GM12878 (cell line): Measurements from ENCODE around the gene CAB39. TPM values are rescaled to one million over a fixed set of nuclear protein-coding genes. Genes with fewer than 3 reads are reported as not detected.

Source experiments
- ATAC-seq: fragments of 200-7000 bp; cut with Tn5 transposase; 3 replicates; pipeline ENCODE4 v1.9.1; 2020; ENCODE audit warnings: mild to moderate bottlenecking, moderate library complexity
- BruUV-seq: library from RNA; stranded (reverse); fragments of 400-500 nt; replicated peaks from 2 replicates; lab custom pipeline; 2021; lab: Mats Ljungman, UMichigan
- CTCF ChIA-PET: fragments of 300-600 bp; sonication (Branson Sonifier 250); formaldehyde crosslinking; extraction: SDS; loops from one replicate; lab custom pipeline; 2021; ENCODE audit warnings: inconsistent platforms; lab: Yijun Ruan, JAX
- POLR2A ChIA-PET: fragments of 350-600 bp; formaldehyde crosslinking; extraction: SDS; loops from one replicate; lab custom pipeline; 2021; ENCODE audit warnings: inconsistent platforms; lab: Charles Lee
- RAD21 ChIA-PET: fragments of 300-600 bp; sonication (Branson Sonifier 250); formaldehyde crosslinking; loops from one replicate; lab custom pipeline; 2023; ENCODE audit warnings: antibody characterized with exemption; ENCODE audit not compliant: unreplicated experiment; lab: Charles Lee
- SMC1A ChIA-PET: fragments of 300-600 bp; sonication (Branson Sonifier 250); formaldehyde crosslinking; loops from one replicate; lab custom pipeline; 2023; ENCODE audit not compliant: unreplicated experiment, uncharacterized antibody; lab: Charles Lee
- DNase-seq: peaks from one replicate; pipeline ENCODE4 v3.0.0-alpha.2; 2011; ENCODE audit warnings: low read depth, low spot score
- FAIRE-seq: peaks from 3 replicates; lab custom pipeline; 2011; peaks lifted over from hg19 to GRCh38; lab: Jason Lieb, UNC
- H2AFZ ChIP-seq: 2 replicates; pipeline ENCODE4 v1.6.0; 2011; ENCODE audit warnings: low read depth, low read length, control low read depth; ENCODE audit not compliant: control insufficient read depth
- H3K27ac ChIP-seq: 2 replicates; pipeline ENCODE4 v1.5.1; 2011; ENCODE audit warnings: control low read depth; ENCODE audit not compliant: control insufficient read depth, insufficient read depth
- H3K27me3 ChIP-seq, 2 experiments: replicated peaks in 1 of 2; 2 replicates each; pipeline versions ENCODE4 v1.6.0 to v1.6.1; 2011; ENCODE audit warnings: low read length in 1 of 2; ENCODE audit not compliant: control insufficient read depth in 2 of 2, insufficient read depth in 2 of 2
- H3K36me3 ChIP-seq, 2 experiments: 2 replicates each; pipeline ENCODE4 v1.5.1; 2011; ENCODE audit warnings: low read length in 1 of 2; ENCODE audit not compliant: control insufficient read depth in 2 of 2, insufficient read depth in 2 of 2
- H3K4me1 ChIP-seq: 2 replicates; pipeline ENCODE4 v1.6.1; 2011; ENCODE audit warnings: mild to moderate bottlenecking, low read length, moderate library complexity, mixed read lengths; ENCODE audit not compliant: control insufficient read depth, insufficient read depth
- H3K4me2 ChIP-seq: 2 replicates; pipeline ENCODE4 v1.6.0; 2011; ENCODE audit warnings: control low read depth; ENCODE audit not compliant: control insufficient read depth, insufficient read depth
- H3K4me3 ChIP-seq: fragments of 200-600 bp; sonication (generic); 2 replicates; pipeline ENCODE4 v1.5.1; 2016
- H3K79me2 ChIP-seq: 2 replicates; pipeline ENCODE4 v1.6.0; 2011; ENCODE audit warnings: low read length; ENCODE audit not compliant: control insufficient read depth, insufficient read depth
- H3K9ac ChIP-seq: 2 replicates; pipeline ENCODE4 v1.8.0; 2011; ENCODE audit warnings: low read length, control low read depth, mixed read lengths; ENCODE audit not compliant: control insufficient read depth, insufficient read depth
- H3K9me3 ChIP-seq: replicated peaks from 3 replicates; pipeline ENCODE4 v1.5.1; 2011; ENCODE audit warnings: mild to moderate bottlenecking, low read length; ENCODE audit not compliant: control insufficient read depth, insufficient read depth
- H4K20me1 ChIP-seq: 2 replicates; pipeline ENCODE4 v1.6.0; 2011; ENCODE audit not compliant: control insufficient read depth, insufficient read depth
- BHLHE40 ChIP-seq, 2 experiments: fragments of 450-650 bp in 1 of 2; IDR thresholded peaks; 2 replicates each; pipeline ENCODE4 v1.6.1; 2011 to 2017; ENCODE audit warnings: low read depth in 2 of 2, borderline replicate concordance in 1 of 2, improper control_type of control experiment in 1 of 2, low read length in 1 of 2, mild to moderate bottlenecking in 1 of 2
- BMI1 ChIP-seq: fragments of 450-650 bp; IDR thresholded peaks from 2 replicates; pipeline ENCODE4 v1.6.1; 2016; ENCODE audit warnings: mild to moderate bottlenecking, moderate library complexity, borderline replicate concordance
- EED ChIP-seq: sonication (generic); IDR thresholded peaks from 2 replicates; pipeline ENCODE4 v1.6.1; 2016; ENCODE audit warnings: antibody characterized with exemption, low read depth
- EP300 ChIP-seq, 2 experiments: fragments of 150-350 bp in 1 of 2; IDR thresholded peaks; 2 replicates each; pipeline ENCODE4 v1.6.1; 2011 to 2012; ENCODE audit warnings: low read depth in 2 of 2, low read length in 2 of 2, borderline replicate concordance in 1 of 2, improper control_type of control experiment in 1 of 2, inconsistent platforms in 1 of 2; ENCODE audit not compliant: control insufficient read depth in 1 of 2
- HDAC6 ChIP-seq: fragments of 200-600 bp; sonication (generic); IDR thresholded peaks from one replicate; pipeline ENCODE4 v1.8.0; 2017; ENCODE audit warnings: antibody characterized with exemption; ENCODE audit not compliant: unreplicated experiment
- RAD21 ChIP-seq: IDR thresholded peaks from 2 replicates; pipeline ENCODE4 v1.6.1; 2011; ENCODE audit warnings: mild to moderate bottlenecking, low read depth, low read length, moderate library complexity; ENCODE audit not compliant: insufficient read depth
- RAD51 ChIP-seq: fragments of 450-650 bp; IDR thresholded peaks from 2 replicates; pipeline ENCODE4 v1.6.1; 2016; ENCODE audit warnings: moderate library complexity, mild to moderate bottlenecking, inconsistent platforms
- RELA ChIP-seq: fragments of 450-650 bp; IDR thresholded peaks from 2 replicates; pipeline ENCODE4 v1.8.0; 2014; ENCODE audit warnings: borderline replicate concordance; ENCODE audit not compliant: partially characterized antibody
- SIX5 ChIP-seq: IDR thresholded peaks from 2 replicates; pipeline ENCODE4 v1.6.1; 2011; ENCODE audit warnings: mild to moderate bottlenecking, low read depth, low read length, moderate library complexity; ENCODE audit not compliant: severe bottlenecking
- SP1 ChIP-seq: IDR thresholded peaks from one replicate; pipeline ENCODE4 v1.6.1; 2011; ENCODE audit warnings: low read depth, low read length
- SUPT20H ChIP-seq: IDR thresholded peaks from 2 replicates; pipeline ENCODE4 v1.6.1; 2011; ENCODE audit warnings: low read depth, mild to moderate bottlenecking, low read length, moderate library complexity, borderline replicate concordance; ENCODE audit not compliant: control insufficient read depth
- TCF3 ChIP-seq: IDR thresholded peaks from 2 replicates; pipeline ENCODE4 v1.6.1; 2012; ENCODE audit warnings: low read depth, mild to moderate bottlenecking, low read length, borderline replicate concordance; ENCODE audit not compliant: insufficient read depth
- WGBS: methylation state at CpG from one replicate; pipeline ENCODE4 v1.1.6; 2016; ENCODE audit warnings: low lambda C conversion rate; ENCODE audit not compliant: insufficient replicate concordance, insufficient coverage; ENCODE audit errors: missing lambda C conversion rate; 5-methylcytosine and 5-hydroxymethylcytosine counted together
- in situ Hi-C: fragments of 300-500 bp; cut with MboI; formaldehyde crosslinking; loops from 9 replicates; pipeline ENCODE4 v1.14.3; 2018; ENCODE audit warnings: mixed read lengths
- intact Hi-C: fragments of 100-400 bp; cut with micrococcal nuclease; formaldehyde crosslinking; loops from one replicate; pipeline ENCODE4 v1.14.2; 2022; ENCODE audit not compliant: unreplicated experiment
- polyA plus RNA-seq, 11 experiments: library from polyadenylated mRNA; depleted of rRNA in 4 of 11; unstranded in 6 of 11; stranded (reverse) in 5 of 11; fragments of >200 nt; fragmentation: Nextera tagmentation in 4 of 11; fragmentation: Illumina TruSeq in 1 of 11; extraction: Ambion mirVana in 4 of 11; extraction: Trizol in 1 of 11; gene quantifications; 1 replicate in 1 of 11; 2 replicates in 10 of 11; pipeline versions ENCODE4 v1.2.1 to v1.2.3, GENCODE V29; 2011 to 2016; ENCODE audit warnings: inconsistent platforms in 2 of 11, missing spikeins in 2 of 11, low read depth in 1 of 11
- total RNA-seq, 4 experiments: library from RNA; depleted of rRNA in 3 of 4; stranded (reverse); fragments of >200 nt in 3 of 4; fragmentation: Illumina TruSeq in 1 of 4; extraction: Trizol in 1 of 4; gene quantifications; 2 replicates each; pipeline versions ENCODE4 v1.2.1 to v1.2.3, GENCODE V29; 2013 to 2021
- TF ChIP-seq, protein P1 (sequence below): fragments of 450-650 bp; IDR thresholded peaks from 2 replicates; pipeline ENCODE4 v1.6.1; 2014; ENCODE audit warnings: mild to moderate bottlenecking
- TF ChIP-seq, protein P2 (sequence below): IDR thresholded peaks from 2 replicates; pipeline ENCODE4 v1.6.1; 2011; ENCODE audit warnings: mild to moderate bottlenecking, low read depth, low read length, moderate library complexity; ENCODE audit not compliant: insufficient replicate concordance

Gene CAB39
- total and polyA plus RNA-seq, 10 of the 15 experiments (the other 5 are each of a cell fraction or from before 2014, with no cell fraction given): 13.3 to 129 (median 62.9) TPM

DNA sequence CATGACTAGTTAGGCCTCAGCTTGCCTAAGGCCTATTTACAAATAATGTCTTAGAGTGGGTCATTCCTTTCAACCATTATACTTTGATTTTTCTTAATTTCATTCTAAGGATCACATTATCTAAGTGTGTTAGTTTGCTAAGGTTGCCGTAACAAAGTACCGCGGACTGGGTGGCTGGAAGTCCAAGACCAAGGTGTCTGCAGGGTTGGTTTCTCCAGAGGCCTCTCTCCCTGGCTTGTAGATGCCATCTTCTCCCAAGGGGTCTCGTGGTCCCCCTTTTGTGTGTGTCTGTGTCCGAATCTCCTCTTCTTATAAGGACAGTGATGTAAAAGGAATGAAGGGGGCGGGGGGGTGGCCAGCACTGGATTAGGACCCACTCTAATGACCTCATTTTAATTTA, 133.7 kb downstream of the CAB39 start:
- CTCF ChIA-PET: interaction anchor here (0.6 to 4.5 kb wide), 9 partner anchors 9 to 206 kb away, joined by 3 to 57 read pairs (median 4); partner anchors contain the start of gene GPR55
- TF ChIP-seq SIX5 (no peak), BMI1 (no peak), RAD51 (no peak), SP1 (no peak), EED (no peak), BHLHE40 (IDR thresholded peaks at IDR 0.05; ENCODE audit: borderline replicate concordance in 1 of 2, low read depth in 2 of 2, low read length in 1 of 2) (no peak), HDAC6 (no peak), TCF3 (no peak), EP300 (IDR thresholded peaks at IDR 0.05; ENCODE audit: borderline replicate concordance in 1 of 2, control insufficient read depth in 1 of 2, low read depth in 2 of 2, low read length in 2 of 2) (no peak), SUPT20H (no peak), RAD21 (no peak), RELA (no peak)
- TF ChIP-seq, protein P1, sequence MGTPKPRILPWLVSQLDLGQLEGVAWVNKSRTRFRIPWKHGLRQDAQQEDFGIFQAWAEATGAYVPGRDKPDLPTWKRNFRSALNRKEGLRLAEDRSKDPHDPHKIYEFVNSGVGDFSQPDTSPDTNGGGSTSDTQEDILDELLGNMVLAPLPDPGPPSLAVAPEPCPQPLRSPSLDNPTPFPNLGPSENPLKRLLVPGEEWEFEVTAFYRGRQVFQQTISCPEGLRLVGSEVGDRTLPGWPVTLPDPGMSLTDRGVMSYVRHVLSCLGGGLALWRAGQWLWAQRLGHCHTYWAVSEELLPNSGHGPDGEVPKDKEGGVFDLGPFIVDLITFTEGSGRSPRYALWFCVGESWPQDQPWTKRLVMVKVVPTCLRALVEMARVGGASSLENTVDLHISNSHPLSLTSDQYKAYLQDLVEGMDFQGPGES: no peak
- TF ChIP-seq, protein P2, sequence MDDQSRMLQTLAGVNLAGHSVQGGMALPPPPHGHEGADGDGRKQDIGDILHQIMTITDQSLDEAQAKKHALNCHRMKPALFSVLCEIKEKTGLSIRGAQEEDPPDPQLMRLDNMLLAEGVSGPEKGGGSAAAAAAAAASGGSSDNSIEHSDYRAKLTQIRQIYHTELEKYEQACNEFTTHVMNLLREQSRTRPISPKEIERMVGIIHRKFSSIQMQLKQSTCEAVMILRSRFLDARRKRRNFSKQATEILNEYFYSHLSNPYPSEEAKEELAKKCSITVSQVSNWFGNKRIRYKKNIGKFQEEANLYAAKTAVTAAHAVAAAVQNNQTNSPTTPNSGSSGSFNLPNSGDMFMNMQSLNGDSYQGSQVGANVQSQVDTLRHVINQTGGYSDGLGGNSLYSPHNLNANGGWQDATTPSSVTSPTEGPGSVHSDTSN: no peak
- BruUV-seq: no TSS peak
- Histone ChIP-seq H4K20me1 (no peaks in the 10 kb centered on the region), H3K4me3 (no peak overlapping the region), H3K4me1 (peaks cover 5% of the 10 kb centered on the region; the same call in 1 of the 2 replicates), H3K79me2 (no peaks in the 10 kb centered on the region), H3K9ac (no peak overlapping the region), H3K36me3 (no peaks in the 10 kb centered on the region), H2AFZ (no peak overlapping the region), H3K4me2 (no peak overlapping the region), H3K27ac (no peak overlapping the region), H3K9me3 (no peaks in the 10 kb centered on the region; the same call in 2 of the 3 replicates), H3K27me3 (peaks cover 0 to 3% of the 10 kb centered on the region in 2 experiments; a peak in 1 of 4 replicates)
- DNase-seq (no peak), ATAC-seq (no peak), FAIRE-seq (no peak)
- intact Hi-C loops: no loop called here
- in situ Hi-C loops: no loop called here
- RAD21 ChIA-PET: interaction anchor here (0.9 to 3.6 kb wide), 2 partner anchors 21 to 141 kb away, joined by 4 to 23 read pairs; no protein-coding TSS in a partner anchor
- POLR2A ChIA-PET: no interaction called here
- SMC1A ChIA-PET: interaction anchor here (1.8 to 4.1 kb wide), 3 partner anchors 16 to 78 kb away, joined by 5 to 26 read pairs (median 5); partner anchors contain the start of gene GPR55
- 63% methylated on average over 6 of the region's 6 CpGs for WGBS
